Nephron (organoid): Measurements from ENCODE around the gene LCE3E.

Experiments used
- H3K27ac Mint-ChIP-seq, 3 experiments: 2 replicates each; pipeline ENCODE4 v1.8.0; 2020; ENCODE audit warnings: mixed read lengths in 3 of 3, mild to moderate bottlenecking in 2 of 3, moderate library complexity in 1 of 3
- H3K27me3 Mint-ChIP-seq: 2 replicates; pipeline ENCODE4 v1.8.0; 2021; ENCODE audit warnings: low read depth, mild to moderate bottlenecking, moderate library complexity, mixed read lengths
- H3K36me3 Mint-ChIP-seq: 2 replicates; pipeline ENCODE4 v1.8.0; 2020; ENCODE audit warnings: low read depth, mixed read lengths
- H3K4me1 Mint-ChIP-seq: 2 replicates; pipeline ENCODE4 v1.8.0; 2020; ENCODE audit warnings: mixed read lengths
- H3K4me3 Mint-ChIP-seq, 3 experiments: 2 replicates each; pipeline ENCODE4 v1.8.0; 2020; ENCODE audit warnings: mild to moderate bottlenecking in 3 of 3, mixed read lengths in 3 of 3, moderate library complexity in 2 of 3
- H3K9me3 Mint-ChIP-seq: 2 replicates; pipeline ENCODE4 v1.8.0; 2020; ENCODE audit warnings: mixed read lengths
- TF ChIP-seq, protein P1 (sequence below), 3 experiments: fragments of 200-600 bp; sonication (generic); IDR thresholded peaks; one replicate each; pipeline ENCODE4 v1.5.0; 2021; ENCODE audit warnings: antibody characterized with exemption in 3 of 3; ENCODE audit not compliant: unreplicated experiment in 3 of 3

Gene LCE3E, protein sequence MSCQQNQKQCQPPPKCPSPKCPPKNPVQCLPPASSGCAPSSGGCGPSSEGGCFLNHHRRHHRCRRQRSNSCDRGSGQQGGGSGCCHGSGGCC

GRCh38 chr1:152566681-152567080 lies at the start of gene LCE3E:
Gene LCE3E (minus strand): TSS chr1:152566780. CDS start chr1:152566208, 572 bp downstream.
- Mint-ChIP-seq H3K4me3 (no peak within 1 kb of the TSS), H3K4me1 (no peaks in the 10 kb centered on the region), H3K27me3 (no peaks in the 10 kb centered on the region), H3K27ac (no peak within 1 kb of the TSS), H3K36me3 (no peaks in the 10 kb centered on the region), H3K9me3 (peaks cover 71% of the 10 kb centered on the region)
- TF ChIP-seq, protein P1, sequence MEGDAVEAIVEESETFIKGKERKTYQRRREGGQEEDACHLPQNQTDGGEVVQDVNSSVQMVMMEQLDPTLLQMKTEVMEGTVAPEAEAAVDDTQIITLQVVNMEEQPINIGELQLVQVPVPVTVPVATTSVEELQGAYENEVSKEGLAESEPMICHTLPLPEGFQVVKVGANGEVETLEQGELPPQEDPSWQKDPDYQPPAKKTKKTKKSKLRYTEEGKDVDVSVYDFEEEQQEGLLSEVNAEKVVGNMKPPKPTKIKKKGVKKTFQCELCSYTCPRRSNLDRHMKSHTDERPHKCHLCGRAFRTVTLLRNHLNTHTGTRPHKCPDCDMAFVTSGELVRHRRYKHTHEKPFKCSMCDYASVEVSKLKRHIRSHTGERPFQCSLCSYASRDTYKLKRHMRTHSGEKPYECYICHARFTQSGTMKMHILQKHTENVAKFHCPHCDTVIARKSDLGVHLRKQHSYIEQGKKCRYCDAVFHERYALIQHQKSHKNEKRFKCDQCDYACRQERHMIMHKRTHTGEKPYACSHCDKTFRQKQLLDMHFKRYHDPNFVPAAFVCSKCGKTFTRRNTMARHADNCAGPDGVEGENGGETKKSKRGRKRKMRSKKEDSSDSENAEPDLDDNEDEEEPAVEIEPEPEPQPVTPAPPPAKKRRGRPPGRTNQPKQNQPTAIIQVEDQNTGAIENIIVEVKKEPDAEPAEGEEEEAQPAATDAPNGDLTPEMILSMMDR (IDR thresholded peaks at IDR 0.05; ENCODE audit: unreplicated experiment in 3 of 3) = no peak

DNA sequence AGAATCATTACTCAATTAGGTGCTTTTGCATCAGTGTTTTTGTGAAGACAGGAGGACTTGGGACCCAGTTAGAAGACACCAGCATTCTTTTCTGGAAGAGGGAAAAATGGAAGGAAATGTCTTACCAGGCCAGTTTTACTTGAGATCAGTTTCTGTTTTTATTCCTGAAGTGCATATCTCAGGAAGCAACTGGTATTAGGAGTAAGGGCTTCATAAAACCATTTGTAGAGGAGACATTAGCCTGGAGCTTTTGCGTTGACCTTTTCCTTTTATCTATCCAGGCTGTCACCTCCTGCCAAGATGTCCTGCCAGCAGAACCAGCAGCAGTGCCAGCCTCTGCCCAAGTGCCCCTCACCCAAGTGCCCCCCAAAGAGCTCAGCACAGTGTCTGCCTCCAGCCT lies 46.9 kb upstream of the LCE3E start, which contains the start of gene LCE3B:
LCE3B (plus strand) TSS at position 301 of the 400 bp plus-strand sequence; CDS start at position 301, 0 bp downstream.
- H3K9me3 Mint-ChIP-seq = peaks cover 18% of the 10 kb centered on the region
- H3K27ac Mint-ChIP-seq = no peak within 1 kb of the TSS
- H3K4me1 Mint-ChIP-seq = no peaks in the 10 kb centered on the region
- no peak within 1 kb of the TSS for H3K4me3 Mint-ChIP-seq
- no peaks in the 10 kb centered on the region for H3K27me3 Mint-ChIP-seq
- TF ChIP-seq, protein P1 (IDR thresholded peaks at IDR 0.05; ENCODE audit: unreplicated experiment in 3 of 3) = no peak
- H3K36me3 Mint-ChIP-seq = no peaks in the 10 kb centered on the region

DNA sequence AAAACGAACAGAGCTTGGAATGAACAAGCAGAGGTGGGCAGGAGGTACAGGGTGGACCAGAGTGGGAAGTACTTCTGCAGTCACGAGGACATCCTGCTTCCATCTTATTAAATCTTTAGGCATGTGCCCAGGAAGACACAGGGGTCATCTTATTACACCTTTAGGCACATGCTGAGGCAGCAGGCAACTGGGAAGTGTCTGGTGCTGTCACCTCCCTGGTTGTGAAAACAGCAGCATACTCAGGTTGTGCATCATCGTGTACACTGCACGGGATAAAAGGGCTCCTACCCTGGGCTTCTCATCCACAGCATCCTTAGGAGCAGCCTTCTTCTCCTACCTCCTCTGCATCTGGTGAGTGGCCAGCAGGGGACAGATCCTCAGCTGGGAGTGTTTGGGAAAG lies 33.4 kb upstream of the LCE3E start, which contains the start of gene LCE3C:
LCE3C (plus strand) TSS at position 301 of the 400 bp plus-strand sequence. CDS start 498 bp downstream, outside the sequence.
- Mint-ChIP-seq H3K4me1 (no peaks in the 10 kb centered on the region), H3K9me3 (peaks cover 24% of the 10 kb centered on the region), H3K27me3 (no peaks in the 10 kb centered on the region), H3K4me3 (no peak within 1 kb of the TSS), H3K27ac (no peak within 1 kb of the TSS), H3K36me3 (no peaks in the 10 kb centered on the region)
- TF ChIP-seq, protein P1 (IDR thresholded peaks at IDR 0.05; ENCODE audit: unreplicated experiment in 3 of 3) = no peak

- peaks cover 14% of the 10 kb centered on the region for H3K9me3 Mint-ChIP-seq
- no peak overlapping the region for H3K4me3 Mint-ChIP-seq
- H3K36me3 Mint-ChIP-seq = no peaks in the 10 kb centered on the region
- no peaks in the 10 kb centered on the region for H3K4me1 Mint-ChIP-seq
- no peak overlapping the region for H3K27ac Mint-ChIP-seq
- TF ChIP-seq, protein P1 (IDR thresholded peaks at IDR 0.05; ENCODE audit: unreplicated experiment in 3 of 3) = no peak
- no peaks in the 10 kb centered on the region for H3K27me3 Mint-ChIP-seq
These were observed 30.4 kb upstream of the LCE3E start for GRCh38 chr1:152596986-152597385.

DNA sequence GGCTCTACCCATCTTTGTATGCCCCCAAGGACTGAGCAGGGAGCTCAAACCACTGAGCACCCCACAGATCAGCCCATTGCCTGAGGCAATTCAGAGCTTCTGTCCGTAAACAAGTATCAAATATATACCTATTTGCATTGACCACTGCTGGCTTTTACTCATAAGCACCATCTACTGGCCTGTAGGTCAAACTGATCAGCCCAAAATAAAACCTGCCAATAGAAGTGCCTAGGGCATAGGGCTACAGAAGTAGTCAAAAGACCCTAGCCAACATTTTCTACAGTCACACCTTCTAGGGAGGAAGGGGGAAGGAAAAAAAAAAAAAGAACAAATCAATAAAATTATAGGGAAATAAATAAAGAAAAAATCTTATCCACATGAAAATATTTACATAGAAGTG lies 19.0 kb upstream of the LCE3E start:
- Mint-ChIP-seq H3K4me1 (no peaks in the 10 kb centered on the region), H3K27ac (no peak overlapping the region), H3K4me3 (no peak overlapping the region), H3K36me3 (no peaks in the 10 kb centered on the region), H3K27me3 (no peaks in the 10 kb centered on the region), H3K9me3 (peaks cover 12% of the 10 kb centered on the region)
- TF ChIP-seq, protein P1 (IDR thresholded peaks at IDR 0.05; ENCODE audit: unreplicated experiment in 3 of 3) = no peak

DNA sequence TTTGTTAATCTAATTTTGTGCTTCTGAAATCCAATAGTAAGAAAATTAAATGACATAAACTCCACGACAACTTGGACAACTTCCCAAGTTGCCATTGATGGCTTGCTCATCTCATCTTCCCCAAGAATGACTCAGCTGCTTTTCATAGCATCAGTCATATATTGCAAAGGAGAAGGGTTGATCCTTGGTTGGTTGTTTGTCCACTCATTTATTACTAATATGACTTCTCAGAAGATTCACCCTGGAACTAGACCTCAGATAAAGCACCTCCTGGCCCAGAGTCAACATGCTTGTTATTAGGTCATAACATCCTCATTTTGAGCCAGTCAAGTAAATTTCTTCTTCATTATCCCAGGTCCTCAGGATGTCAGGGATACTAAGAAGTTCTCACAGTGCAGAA lies 16.1 kb upstream of the LCE3E start:
- Mint-ChIP-seq H3K9me3 (peaks cover 25% of the 10 kb centered on the region), H3K4me3 (no peak overlapping the region), H3K27me3 (no peaks in the 10 kb centered on the region), H3K27ac (no peak overlapping the region), H3K36me3 (no peaks in the 10 kb centered on the region), H3K4me1 (no peaks in the 10 kb centered on the region)
- TF ChIP-seq, protein P1 (IDR thresholded peaks at IDR 0.05; ENCODE audit: unreplicated experiment in 3 of 3) = no peak
